Activated naive CD4-positive, alpha-beta T cell treated with anti-CD3 and anti-CD28 coated beads for 36 hours (primary cell): ENCODE data around the gene WDR17. TPM values are rescaled to one million over a fixed set of nuclear protein-coding genes. Genes with fewer than 3 reads are reported as not detected.

Source experiments
- CTCF ChIA-PET: fragments of 350-600 bp; sonication (Branson Sonifier 250); formaldehyde crosslinking; loops from one replicate; lab custom pipeline; 2021; ENCODE audit warnings: antibody characterized with exemption; lab: Charles Lee
- DNase-seq: peaks from one replicate; pipeline ENCODE4 v3.0.0-alpha.2; 2020
- H3K27ac Mint-ChIP-seq: one replicate; pipeline ENCODE4 v1.8.0; 2021; ENCODE audit warnings: mild to moderate bottlenecking, mixed read lengths
- H3K27me3 Mint-ChIP-seq: one replicate; pipeline ENCODE4 v1.8.0; 2021; ENCODE audit warnings: low read depth, mixed read lengths
- H3K36me3 Mint-ChIP-seq: one replicate; pipeline ENCODE4 v1.8.0; 2021; ENCODE audit warnings: low read depth, mixed read lengths
- H3K4me1 Mint-ChIP-seq: one replicate; pipeline ENCODE4 v1.8.0; 2021; ENCODE audit warnings: low read depth, mixed read lengths
- H3K4me3 Mint-ChIP-seq: one replicate; pipeline ENCODE4 v1.8.0; 2021; ENCODE audit warnings: mild to moderate bottlenecking, moderate library complexity, mixed read lengths
- H3K9me3 Mint-ChIP-seq: one replicate; pipeline ENCODE4 v1.8.0; 2021; ENCODE audit warnings: mixed read lengths
- intact Hi-C: fragments of 100-400 bp; cut with micrococcal nuclease; formaldehyde crosslinking; loops from one replicate; pipeline ENCODE4 v1.15.1; 2023
- total RNA-seq, 2 experiments: library from RNA; stranded (reverse); gene quantifications; one replicate each; pipeline ENCODE4 v1.2.3, GENCODE V29; 2021

Gene WDR17
- total RNA-seq, 2 experiments from 2014 or later, result 1.4 to 1.7 TPM

DNA sequence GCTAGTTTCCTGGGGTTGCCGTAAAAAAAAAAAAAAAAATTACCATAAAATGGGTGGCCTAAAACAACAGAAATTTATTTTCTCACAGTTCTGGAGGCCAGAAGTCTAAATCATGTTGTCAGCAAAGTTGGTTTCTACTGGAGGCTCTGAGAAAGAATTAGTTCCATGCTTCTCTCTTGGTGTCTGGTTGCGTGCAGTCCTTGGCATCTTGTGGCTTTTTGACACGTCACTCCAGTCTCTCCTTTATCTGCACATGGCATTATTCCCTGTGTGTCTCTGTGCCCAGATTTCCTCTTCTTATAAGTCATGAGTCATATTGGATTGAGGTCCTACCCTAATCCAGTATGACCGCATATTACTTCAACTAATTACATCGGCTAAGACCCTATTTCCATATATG lies 91.0 kb downstream of the WDR17 start:
- DNase-seq, result no peak
- H3K27me3 Mint-ChIP-seq, result no peaks in the 10 kb centered on the region
- H3K9me3 Mint-ChIP-seq, result no peaks in the 10 kb centered on the region
- H3K27ac Mint-ChIP-seq, result no peak overlapping the region
- no peaks in the 10 kb centered on the region for H3K4me1 Mint-ChIP-seq
- CTCF ChIA-PET, result interaction anchor here (1.4 kb wide), 1 partner anchor 9 kb away, joined by 3 read pairs; no protein-coding TSS in a partner anchor
- intact Hi-C loops, result no loop called here
- no peak overlapping the region for H3K4me3 Mint-ChIP-seq
- H3K36me3 Mint-ChIP-seq, result no peaks in the 10 kb centered on the region

DNA sequence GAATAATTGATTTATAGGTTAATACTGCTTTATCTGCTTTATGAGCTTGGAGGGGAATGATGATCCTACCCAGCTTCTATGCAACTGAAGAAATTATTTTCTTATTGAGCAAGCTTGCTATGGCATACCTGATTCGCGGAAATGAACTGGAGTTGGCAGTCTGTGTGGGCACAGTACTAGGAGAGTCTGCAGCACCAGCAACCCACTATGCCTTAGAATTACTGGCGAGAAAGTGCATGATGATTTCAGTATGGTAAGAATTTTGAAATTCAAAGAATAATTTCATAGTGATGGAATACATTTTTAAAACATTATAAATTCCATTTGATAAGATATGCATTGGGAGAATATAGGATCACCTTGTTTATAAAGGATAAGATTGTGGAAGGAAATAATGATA lies 97.4 kb downstream of the WDR17 start:
- H3K4me3 Mint-ChIP-seq, result no peak overlapping the region
- no peaks in the 10 kb centered on the region for H3K36me3 Mint-ChIP-seq
- no peaks in the 10 kb centered on the region for H3K4me1 Mint-ChIP-seq
- no peak for DNase-seq
- CTCF ChIA-PET, result interaction anchor here (0.6 kb wide), 1 partner anchor 195 kb away, joined by 3 read pairs; no protein-coding TSS in a partner anchor
- no peaks in the 10 kb centered on the region for H3K9me3 Mint-ChIP-seq
- intact Hi-C loops, result no loop called here
- no peak overlapping the region for H3K27ac Mint-ChIP-seq
- no peaks in the 10 kb centered on the region for H3K27me3 Mint-ChIP-seq

DNA sequence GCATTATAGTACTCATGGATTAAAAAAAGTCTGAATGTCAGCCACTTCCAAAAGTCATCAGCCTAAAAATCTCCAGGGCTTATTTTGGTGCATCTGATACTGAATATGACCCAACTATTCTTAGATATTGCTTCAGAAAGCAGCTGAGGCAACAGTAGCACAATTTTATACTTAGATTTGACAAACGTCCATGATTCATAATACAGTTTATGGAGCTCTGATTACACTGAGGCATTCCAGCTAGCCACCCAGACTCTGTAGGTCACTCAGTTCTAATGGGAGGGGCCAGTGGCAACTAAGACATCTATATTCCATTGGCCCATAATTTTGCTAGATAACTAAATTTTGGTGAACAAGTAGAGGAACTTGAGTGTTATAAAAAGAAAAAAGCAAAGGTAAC lies 119.4 kb downstream of the WDR17 start:
- Mint-ChIP-seq H3K4me3 (no peak overlapping the region), H3K27me3 (peaks cover 15% of the 10 kb centered on the region), H3K27ac (no peak overlapping the region), H3K4me1 (peaks cover 15% of the 10 kb centered on the region), H3K9me3 (no peaks in the 10 kb centered on the region), H3K36me3 (no peaks in the 10 kb centered on the region)
- DNase-seq, result no peak
- intact Hi-C loops, result no loop called here
- CTCF ChIA-PET, result no interaction called here

DNA sequence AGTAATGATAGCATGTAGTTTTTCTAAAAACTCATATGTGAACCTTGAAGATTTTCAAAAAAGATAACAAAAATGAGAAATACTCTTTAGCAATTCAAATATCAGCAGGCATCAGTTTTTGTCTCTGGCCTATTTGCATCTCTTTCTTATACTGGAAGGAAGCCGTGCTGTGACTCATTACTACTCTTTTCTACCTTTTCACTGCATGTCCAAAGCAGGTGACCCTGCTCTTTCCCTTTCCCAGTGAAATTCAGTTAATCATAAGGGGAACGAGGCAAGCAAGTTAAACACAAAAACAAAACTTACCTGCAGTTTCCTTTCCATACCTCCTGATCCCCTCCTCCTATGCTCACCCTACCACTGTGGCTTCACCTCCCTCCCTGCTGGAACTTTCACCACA lies 120.4 kb downstream of the WDR17 start:
- Mint-ChIP-seq H3K9me3 (no peaks in the 10 kb centered on the region), H3K4me1 (peaks cover 15% of the 10 kb centered on the region), H3K4me3 (no peak overlapping the region), H3K36me3 (no peaks in the 10 kb centered on the region), H3K27me3 (peaks cover 15% of the 10 kb centered on the region), H3K27ac (no peak overlapping the region)
- no peak for DNase-seq
- CTCF ChIA-PET, result no interaction called here
- intact Hi-C loops, result no loop called here

DNA sequence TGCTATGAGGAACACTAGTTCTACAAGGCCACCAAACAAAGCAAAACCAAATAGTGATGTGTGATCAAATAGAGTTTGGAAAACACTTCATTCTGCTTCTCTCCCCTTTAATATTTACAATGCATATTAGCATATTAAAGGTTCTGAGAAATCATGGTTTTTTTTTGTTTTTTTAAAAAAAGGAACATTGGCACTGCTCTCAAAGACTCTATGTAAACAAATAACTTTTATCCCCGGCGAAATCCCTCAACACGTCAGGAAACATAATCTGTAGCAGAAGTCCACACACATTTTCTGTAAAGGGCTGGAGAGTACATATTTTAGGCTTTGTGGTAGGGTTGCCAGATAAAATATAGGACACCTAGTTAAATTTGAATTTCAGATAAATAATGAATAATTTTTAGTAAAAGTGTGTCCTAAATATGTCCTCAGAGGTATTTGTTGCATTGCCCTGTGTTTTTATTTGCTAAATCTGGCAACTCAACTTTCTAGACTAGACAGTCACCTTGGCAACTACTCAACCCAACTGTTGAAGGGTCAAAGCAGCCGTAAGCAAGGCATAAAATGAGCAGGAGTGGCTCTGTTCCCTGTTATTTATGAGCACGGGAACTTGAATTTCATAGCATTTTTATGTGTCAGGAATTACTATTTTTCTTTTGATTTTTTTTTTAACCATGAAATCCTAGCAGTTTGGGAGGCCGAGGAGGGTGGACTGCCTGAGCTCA lies 121.2 kb downstream of the WDR17 start:
- CTCF ChIA-PET, result no interaction called here
- Mint-ChIP-seq H3K4me1 (peaks cover 15% of the 10 kb centered on the region), H3K9me3 (no peaks in the 10 kb centered on the region), H3K4me3 (no peak overlapping the region), H3K36me3 (no peaks in the 10 kb centered on the region), H3K27ac (no peak overlapping the region), H3K27me3 (peaks cover 21% of the 10 kb centered on the region)
- DNase-seq, result no peak
- intact Hi-C loops, result loop anchor here (1.0 kb wide), 1 partner anchor 8 kb away; the partner anchor contains the start of gene SPATA4

DNA sequence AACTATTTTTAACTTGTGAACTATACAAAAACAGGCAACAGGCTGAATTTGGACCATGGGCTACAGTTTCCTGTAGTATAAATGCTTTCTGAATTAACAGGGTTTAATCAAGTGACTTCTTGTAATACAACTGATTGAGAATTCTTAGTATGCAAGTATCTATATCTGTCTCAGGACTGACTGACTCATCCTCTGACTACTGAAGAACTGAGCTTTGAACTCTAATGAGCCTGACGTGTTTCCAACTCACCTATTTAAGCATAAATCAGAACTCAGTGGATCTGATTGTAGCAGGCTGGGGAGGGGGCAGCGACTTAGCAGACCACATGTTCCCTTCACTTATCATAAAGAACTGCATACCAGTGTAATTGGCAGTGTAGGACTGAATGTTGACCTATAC lies 122.0 kb downstream of the WDR17 start:
- CTCF ChIA-PET, result no interaction called here
- Mint-ChIP-seq H3K9me3 (no peaks in the 10 kb centered on the region), H3K27ac (no peak overlapping the region), H3K27me3 (peaks cover 28% of the 10 kb centered on the region), H3K4me1 (peaks cover 16% of the 10 kb centered on the region), H3K36me3 (no peaks in the 10 kb centered on the region), H3K4me3 (no peak overlapping the region)
- intact Hi-C loops, result loop anchor here (1.0 kb wide), 1 partner anchor 8 kb away; the partner anchor contains the start of gene SPATA4
- DNase-seq, result no peak

DNA sequence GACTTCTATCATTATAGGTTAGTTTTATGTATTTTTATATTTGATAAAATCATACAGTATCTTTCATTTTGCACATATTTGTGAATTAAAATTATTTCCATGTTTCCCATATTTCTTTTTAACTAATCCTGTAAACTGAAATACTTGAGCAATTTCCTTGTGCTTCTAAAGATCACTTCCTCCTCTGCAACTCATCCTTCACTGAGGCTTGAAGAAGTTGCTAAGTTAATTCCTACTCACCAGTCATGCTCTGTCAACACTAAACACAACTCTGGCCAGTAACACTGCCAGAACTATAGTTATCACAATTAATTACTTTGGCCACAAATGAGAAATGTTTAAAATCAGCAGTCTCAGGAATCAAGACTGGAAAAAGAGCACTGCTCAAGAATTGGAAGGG lies 123.0 kb downstream of the WDR17 start:
- H3K27ac Mint-ChIP-seq, result no peak overlapping the region
- CTCF ChIA-PET, result no interaction called here
- H3K9me3 Mint-ChIP-seq, result no peaks in the 10 kb centered on the region
- no peaks in the 10 kb centered on the region for H3K36me3 Mint-ChIP-seq
- no peak overlapping the region for H3K4me3 Mint-ChIP-seq
- H3K27me3 Mint-ChIP-seq, result peaks cover 26% of the 10 kb centered on the region
- DNase-seq, result no peak
- peaks cover 22% of the 10 kb centered on the region for H3K4me1 Mint-ChIP-seq
- intact Hi-C loops, result no loop called here

DNA sequence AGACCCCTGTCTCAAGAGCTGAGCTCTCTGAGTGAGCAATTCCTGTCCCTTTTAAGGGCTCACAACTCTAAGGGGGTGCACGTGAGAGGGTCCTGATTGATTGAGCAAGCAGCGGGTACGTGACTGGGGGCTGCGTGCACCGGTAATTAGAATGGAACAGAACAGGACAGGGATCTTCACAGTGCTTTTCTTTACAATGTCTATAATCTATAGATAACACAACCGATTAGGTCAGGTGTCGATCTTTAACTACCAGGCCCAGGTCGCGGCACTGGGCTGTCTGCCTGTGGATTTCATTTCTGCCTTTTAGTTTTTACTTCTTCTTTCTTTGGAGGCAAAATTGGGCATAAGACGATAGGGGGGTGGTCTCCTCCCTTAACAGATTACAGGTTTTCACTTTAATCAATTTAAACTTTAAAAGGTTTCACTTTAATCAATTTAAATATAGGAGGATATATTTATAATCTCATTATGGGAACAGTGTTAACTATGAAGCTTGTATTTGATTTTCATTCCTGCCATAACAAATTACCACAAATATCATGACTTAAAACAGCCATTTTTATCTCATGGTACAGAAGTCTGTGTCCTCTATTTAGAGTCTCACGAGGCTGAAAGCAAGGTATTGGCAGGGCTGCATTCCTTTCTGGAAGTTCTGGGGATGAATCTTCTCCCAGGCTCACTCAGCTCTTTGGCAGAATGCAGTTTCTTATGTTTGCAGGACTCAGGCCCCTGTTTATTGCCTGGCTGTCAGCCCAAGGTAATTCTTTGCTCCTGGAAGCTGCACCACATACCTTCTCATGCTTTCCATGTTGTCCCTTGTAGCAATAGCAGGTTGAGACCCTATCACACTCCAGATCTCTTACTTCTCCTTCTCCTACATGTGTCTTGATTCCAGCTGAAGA lies 124.5 kb downstream of the WDR17 start:
- Mint-ChIP-seq H3K4me1 (peaks cover 36% of the 10 kb centered on the region), H3K27ac (no peak overlapping the region), H3K36me3 (no peaks in the 10 kb centered on the region), H3K27me3 (peaks cover 24% of the 10 kb centered on the region), H3K4me3 (no peak overlapping the region), H3K9me3 (no peaks in the 10 kb centered on the region)
- no peak for DNase-seq
- intact Hi-C loops, result loop anchor here (5.0 kb wide), 1 partner anchor 302 kb away; no protein-coding TSS in a partner anchor
- CTCF ChIA-PET, result interaction anchor here (0.6 kb wide), 1 partner anchor 36 kb away, joined by 3 read pairs; no protein-coding TSS in a partner anchor

DNA sequence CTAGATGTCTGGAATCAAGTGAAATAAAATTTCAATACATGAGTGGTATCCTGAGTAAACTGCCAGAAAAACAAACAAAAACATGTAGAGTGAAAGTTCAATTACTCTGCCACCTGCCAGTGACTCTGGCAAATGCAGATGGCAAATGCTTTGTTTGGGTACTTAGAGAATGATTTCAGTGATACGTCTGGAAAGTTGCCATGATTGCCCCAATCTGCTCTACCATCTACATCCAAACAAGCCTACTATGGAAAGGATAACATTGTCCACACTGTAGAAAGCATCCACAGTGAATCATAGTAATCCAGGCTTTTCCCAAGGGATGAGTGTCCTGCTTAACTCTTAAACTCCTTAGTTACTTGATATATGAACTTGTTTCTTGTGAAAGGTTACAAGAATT lies 126.3 kb downstream of the WDR17 start:
- no peaks in the 10 kb centered on the region for H3K9me3 Mint-ChIP-seq
- peaks cover 35% of the 10 kb centered on the region for H3K4me1 Mint-ChIP-seq
- no peak overlapping the region for H3K27ac Mint-ChIP-seq
- H3K27me3 Mint-ChIP-seq, result peaks cover 24% of the 10 kb centered on the region
- no peak for DNase-seq
- intact Hi-C loops, result loop anchor here (1.0 to 5.0 kb wide), 2 partner anchors 42 to 300 kb away; no protein-coding TSS in a partner anchor
- CTCF ChIA-PET, result no interaction called here
- H3K36me3 Mint-ChIP-seq, result no peaks in the 10 kb centered on the region
- H3K4me3 Mint-ChIP-seq, result no peak overlapping the region

DNA sequence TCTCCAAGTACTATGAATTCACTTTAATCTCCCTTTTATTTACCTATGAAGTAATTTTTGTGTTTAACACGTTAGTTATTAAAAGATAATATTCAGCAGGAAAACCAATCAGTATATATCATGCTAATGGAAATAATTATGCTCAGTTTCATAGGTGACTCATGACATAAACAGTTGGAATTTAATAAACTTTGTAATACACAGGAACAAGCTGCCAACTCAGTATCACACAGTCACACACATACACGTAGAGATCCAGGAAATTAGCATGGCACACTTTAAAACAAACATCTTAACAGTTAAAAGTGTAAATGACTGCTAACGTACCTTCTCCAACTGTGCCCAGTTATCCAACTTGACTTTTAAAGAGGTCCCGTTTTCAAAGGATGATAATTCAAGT lies 127.5 kb downstream of the WDR17 start:
- Mint-ChIP-seq H3K4me1 (peaks cover 32% of the 10 kb centered on the region), H3K27ac (no peak overlapping the region), H3K27me3 (peaks cover 24% of the 10 kb centered on the region), H3K9me3 (no peaks in the 10 kb centered on the region), H3K4me3 (no peak overlapping the region), H3K36me3 (no peaks in the 10 kb centered on the region)
- intact Hi-C loops, result loop anchor here (5.0 kb wide), 1 partner anchor 299 kb away; no protein-coding TSS in a partner anchor
- CTCF ChIA-PET, result no interaction called here
- no peak for DNase-seq

DNA sequence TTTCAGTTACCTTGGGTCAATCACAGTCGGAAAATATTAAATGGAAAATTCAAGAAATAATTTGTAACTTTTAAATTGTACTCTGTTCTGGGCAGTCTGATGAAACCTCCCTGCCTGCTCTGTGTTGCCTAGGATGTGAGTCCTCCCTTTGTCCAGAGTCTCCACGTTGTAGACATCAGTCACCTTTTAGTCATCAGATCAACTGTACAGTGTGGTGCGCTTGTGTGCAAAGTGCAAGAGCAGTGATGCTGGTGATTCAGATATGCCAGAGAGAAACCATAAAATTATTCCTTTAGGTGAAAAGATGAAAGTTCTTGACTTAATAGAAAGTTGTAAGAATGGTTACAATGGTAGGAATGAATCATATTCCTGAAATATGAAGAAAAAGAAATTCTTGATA lies 128.3 kb downstream of the WDR17 start:
- no peaks in the 10 kb centered on the region for H3K36me3 Mint-ChIP-seq
- CTCF ChIA-PET, result no interaction called here
- no peaks in the 10 kb centered on the region for H3K9me3 Mint-ChIP-seq
- H3K4me1 Mint-ChIP-seq, result peaks cover 32% of the 10 kb centered on the region
- peak; percentile 68 for DNase-seq
- H3K27me3 Mint-ChIP-seq, result peaks cover 20% of the 10 kb centered on the region
- intact Hi-C loops, result loop anchor here (1.0 to 5.0 kb wide), 5 partner anchors 70 to 1911 kb away; partner anchors contain the start of genes CEP44, FBXO8 and NEIL3
- H3K4me3 Mint-ChIP-seq, result peak overlapping the region; percentile 15
- peak overlapping the region; percentile 59 for H3K27ac Mint-ChIP-seq
